Left kidney (tissue), 2 donors: ENCODE measurements around the gene SAMD11. TPM values are rescaled to one million over a fixed set of nuclear protein-coding genes. Genes with fewer than 3 reads are reported as not detected.

Experiments used
- DNase-seq: peaks from one replicate; pipeline ENCODE4 v3.0.0-alpha.2; 2013
- polyA plus RNA-seq: library from polyadenylated mRNA; unstranded; fragments of 120-200 nt; gene quantifications from one replicate; pipeline ENCODE4 v1.2.1, GENCODE V29; 2013; ENCODE audit not compliant: insufficient read length

Gene SAMD11
- polyA plus RNA-seq, 1 donor: 45.7 TPM

DNA sequence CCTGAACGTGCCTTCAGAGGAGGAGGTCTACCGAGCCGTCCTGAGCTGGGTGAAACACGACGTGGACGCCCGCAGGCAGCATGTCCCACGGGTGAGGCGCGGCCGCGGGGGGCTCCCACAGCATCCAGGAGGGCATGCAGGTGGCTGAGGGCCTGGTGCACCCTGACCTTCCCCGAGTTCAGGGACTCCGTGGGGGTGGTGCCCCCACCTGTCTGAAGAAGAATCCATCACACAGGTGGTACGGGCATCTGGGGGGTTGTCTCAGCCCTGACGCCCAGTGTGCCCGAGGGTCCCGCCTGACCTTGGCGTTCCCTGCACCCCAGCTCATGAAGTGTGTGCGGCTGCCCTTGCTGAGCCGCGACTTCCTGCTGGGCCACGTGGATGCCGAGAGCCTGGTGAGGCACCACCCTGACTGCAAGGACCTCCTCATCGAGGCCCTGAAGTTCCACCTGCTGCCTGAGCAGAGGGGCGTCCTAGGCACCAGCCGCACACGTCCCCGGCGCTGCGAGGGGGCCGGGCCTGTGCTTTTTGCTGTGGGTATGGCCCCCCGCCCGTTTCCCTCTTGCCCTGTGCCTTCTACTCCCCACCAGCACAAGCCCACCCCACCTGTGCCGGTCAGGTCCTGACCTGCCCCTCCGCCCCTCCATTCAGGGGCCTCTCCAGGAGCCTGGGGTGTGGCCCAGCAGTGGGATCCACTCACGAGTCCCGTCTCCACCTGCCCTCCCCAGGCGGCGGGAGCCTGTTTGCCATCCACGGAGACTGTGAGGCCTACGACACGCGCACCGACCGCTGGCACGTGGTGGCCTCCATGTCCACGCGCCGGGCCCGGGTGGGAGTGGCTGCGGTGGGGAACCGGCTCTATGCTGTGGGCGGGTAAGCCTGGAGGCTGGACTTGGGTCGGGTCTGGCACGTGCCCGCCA is 38.9 kb downstream of the SAMD11 start:
- DNase-seq: no peak

DNA sequence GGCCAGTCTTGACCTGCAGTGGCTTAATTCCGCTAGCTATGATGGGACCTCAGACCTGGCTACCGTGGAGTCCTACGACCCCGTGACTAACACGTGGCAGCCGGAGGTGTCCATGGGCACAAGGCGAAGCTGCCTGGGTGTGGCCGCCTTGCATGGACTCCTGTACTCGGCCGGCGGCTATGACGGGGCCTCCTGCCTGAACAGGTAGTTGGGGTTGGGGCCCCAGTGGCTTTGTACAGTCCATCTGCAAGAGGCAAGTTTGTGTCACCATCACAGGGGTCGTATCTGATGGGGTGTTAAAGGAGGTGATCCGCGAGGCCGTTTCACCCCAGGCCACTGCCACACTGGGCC is 39.6 kb downstream of the SAMD11 start:
- no peak for DNase-seq

DNA sequence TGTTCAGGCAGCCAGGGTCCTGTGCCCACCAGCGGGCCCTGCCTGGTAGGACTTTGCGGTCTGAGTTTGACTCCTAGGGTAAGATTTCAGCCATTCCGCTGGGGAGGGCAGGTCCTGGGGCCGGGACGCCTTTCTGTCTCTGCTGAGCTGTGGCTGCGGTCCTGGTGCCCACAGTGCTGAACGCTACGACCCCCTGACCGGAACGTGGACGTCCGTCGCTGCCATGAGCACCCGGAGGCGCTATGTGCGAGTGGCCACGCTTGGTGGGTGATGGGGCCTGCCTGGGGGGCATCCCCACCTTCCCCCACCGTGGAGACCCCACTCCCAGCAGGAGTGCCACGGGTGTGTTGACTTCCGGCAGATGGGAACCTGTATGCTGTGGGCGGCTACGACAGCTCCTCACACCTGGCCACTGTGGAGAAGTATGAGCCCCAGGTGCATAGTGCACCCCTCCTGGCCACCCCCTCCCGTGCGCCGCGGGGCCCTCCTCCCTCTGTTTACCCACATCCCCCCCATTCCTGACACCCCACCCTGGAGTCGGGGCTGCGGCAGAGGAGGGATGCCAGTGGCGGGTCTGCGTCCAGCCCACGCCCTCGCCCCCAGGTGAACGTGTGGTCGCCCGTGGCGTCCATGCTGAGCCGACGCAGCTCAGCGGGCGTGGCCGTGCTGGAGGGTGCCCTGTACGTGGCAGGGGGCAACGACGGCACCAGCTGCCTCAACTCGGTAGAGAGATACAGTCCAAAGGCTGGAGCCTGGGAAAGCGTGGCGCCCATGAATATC is 40.2 kb downstream of the SAMD11 start:
- DNase-seq: no peak

DNA sequence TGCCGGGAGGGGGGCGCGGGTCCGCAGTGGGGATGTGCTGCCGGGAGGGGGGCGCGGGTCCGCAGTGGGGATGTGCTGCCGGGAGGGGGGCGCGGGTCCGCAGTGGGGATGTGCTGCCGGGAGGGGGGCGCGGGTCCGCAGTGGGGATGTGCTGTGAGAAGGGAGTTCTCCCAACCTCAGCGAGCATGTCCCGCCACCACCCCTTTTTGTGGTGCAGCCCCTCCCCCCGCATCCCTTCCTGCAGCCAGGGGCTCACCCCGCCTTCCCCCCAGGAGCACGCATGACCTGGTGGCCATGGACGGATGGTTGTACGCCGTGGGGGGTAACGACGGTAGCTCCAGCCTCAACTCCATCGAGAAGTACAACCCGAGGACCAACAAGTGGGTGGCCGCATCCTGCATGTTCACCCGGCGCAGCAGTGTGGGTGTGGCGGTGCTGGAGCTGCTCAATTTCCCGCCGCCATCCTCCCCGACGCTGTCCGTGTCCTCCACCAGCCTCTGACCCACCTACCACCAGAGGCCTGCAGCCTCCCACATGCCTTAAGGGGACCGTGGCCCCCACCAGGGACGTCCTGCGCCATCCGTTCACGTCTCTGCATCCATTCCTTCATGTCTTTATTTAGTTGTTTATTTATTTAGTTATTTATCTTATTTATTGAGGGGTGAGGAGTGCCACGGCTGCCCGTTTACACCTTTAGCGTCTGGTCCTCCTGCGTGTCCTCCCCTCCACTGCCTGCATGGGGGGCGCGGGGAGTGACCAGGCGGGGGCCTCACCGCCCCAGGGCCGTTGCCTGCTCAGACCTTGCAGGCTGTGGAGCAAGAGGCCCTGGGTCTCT is 41.2 kb downstream of the SAMD11 start:
- no peak for DNase-seq

DNA sequence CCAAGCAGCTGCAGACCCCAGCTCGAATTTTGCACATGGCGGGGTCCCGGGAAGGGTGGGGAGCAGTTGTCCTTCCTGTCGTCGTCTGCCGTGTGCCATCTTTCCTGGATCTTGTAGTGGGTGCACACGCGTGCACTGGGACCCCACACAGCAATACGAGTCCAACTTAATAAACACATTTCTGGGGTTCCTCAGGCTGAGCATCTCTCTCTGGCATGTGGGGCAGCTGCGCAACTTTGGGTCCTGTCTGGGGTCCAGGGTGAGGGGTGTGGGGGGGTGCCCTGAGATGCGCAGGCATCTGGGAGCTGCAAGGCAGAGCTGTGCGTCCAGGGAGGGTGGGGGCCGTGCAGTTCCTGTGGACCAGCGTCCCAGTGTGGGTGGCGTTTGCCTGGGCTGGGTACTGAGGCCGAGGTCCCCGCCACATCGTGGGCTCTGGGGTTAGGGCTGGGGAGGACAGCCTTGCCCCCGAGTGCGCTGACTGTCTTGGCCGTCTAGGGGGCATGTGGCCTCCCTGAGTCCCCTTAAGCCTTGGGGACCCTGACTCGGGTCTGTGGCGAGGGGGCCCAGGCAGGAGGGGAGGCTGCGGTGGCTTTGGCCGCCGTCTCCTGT is 41.9 kb downstream of the SAMD11 start:
- DNase-seq: no peak

DNA sequence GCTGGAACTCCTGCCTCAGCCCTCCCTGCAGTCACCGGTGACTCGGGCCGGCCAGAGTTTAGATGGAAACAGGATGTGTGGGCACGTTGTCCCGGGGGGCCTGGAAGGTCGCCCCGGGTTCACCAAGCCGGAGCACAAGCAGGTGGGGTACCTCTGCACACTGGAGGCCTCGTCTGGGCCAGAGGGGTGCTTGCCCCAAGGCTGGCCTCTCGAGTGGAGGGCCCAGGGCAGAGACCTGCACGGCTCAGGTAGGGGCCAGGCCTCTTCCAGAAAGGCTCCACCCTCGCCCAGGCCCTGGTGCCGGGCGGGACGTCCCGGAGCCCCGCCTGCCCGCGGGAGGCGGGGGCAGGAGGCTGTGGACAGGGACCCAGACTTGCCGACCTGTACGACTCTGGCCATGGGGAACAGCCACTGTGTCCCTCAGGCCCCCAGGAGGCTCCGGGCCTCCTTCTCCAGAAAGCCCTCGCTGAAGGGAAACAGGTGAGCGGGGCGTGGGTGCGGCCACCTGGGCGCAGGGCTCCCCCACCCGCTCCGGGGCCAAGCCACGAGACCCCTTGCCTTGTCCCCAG is 42.5 kb downstream of the SAMD11 start, which contains the start of gene PLEKHN1:
TSS of gene PLEKHN1 (plus strand) at position 348 of the 569 bp plus-strand sequence. CDS start at position 398, 50 bp downstream.
- no peak for DNase-seq

DNA sequence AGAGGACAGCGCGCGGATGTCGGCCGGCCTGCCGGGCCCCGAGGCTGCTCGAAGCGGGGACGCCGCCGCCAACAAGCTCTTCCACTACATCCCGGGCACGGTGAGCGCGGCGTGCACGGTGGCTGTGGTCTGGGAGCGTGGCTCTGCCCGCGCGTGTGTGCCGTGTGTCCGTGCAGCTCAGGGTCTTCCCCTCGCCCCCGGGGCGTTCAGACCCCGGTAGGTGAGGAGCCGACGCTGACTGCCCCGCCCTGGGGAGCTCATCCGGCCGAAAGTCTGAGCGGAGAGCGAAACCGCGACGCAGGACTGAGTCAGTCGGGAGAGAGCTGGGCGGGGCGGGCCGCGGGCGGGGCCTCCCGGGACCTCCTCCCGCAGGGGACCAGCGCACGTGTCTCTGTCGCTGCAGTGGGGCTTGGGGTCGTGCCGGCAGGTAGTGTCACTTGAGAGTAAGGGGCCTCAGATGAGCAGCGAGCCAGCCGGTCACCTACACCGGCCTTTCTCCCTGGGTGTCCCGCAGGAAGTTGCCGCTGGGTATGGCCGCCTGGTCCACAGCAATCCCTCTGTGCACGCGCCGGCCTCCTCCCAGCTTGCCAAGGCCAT is 43.1 kb downstream of the SAMD11 start:
- DNase-seq: no peak

DNA sequence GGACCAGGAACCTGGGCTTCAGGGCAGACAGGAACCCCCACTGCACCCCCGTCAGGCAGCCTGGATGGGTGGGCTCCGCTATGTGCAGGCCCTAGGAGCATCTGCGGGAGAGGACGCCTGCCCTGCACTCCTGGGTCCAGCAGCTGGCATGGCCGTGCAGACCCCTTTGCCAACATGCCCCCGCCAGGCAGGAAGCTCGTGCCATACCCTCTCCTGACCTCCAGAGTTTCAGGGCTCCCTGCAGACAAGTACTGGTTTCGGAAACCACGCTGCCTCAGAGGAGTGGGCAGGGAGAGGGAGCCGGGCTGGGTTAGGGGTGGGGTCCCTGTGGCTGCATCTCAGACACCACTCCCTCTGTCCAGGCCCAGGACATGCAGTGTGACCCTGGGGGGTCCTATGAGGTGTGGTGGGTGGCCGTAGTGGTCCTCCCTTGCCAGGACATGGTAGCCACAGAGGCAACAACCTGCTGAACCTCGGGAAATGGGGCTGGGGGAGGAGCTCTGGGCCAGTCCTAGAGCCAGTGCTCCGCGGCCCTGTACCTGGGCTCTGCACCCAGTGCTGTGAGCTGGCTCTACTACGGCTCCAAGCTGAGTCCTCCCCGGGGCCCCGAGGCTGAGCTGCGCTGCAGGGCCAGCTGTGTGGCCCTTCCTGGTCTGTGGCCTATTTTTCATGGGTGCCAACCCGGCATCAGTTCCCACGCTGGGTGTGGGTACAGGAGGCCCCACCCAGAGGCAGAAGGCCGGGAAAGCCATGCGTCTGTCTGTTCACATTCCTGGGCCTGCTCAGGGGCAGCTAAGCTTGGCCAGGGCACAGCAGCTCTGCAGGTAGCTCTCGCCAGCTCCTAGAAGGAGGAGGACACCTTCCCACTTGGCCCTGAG is 44.0 kb downstream of the SAMD11 start:
- no peak for DNase-seq

DNA sequence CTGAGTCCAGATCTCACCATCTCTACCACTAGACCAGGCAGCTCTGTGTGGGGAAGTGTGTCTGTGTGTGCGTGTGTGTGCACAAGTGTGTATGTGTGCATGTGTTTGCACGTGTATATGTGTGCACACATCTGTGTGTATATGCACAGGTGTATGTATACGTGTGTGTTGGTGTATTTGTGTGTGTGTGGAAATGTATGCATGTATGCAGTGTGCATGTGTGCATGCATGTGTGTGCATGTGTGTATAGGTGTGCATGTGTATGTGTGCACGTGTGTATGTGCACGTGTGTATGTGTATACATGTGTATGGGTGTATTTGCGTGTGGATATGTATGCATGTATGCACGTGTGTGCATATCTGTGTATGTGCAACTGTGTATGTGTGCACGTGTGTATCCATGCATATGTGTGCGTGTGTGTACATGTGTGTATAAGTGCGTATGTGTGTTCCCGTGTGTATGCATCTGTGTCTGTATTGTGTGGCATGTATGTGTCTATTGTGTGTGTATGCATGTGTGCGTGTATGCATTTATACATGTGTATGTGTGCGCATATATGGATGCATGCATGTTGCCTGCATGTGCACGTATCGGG is 45.6 kb downstream of the SAMD11 start:
- no peak for DNase-seq

DNA sequence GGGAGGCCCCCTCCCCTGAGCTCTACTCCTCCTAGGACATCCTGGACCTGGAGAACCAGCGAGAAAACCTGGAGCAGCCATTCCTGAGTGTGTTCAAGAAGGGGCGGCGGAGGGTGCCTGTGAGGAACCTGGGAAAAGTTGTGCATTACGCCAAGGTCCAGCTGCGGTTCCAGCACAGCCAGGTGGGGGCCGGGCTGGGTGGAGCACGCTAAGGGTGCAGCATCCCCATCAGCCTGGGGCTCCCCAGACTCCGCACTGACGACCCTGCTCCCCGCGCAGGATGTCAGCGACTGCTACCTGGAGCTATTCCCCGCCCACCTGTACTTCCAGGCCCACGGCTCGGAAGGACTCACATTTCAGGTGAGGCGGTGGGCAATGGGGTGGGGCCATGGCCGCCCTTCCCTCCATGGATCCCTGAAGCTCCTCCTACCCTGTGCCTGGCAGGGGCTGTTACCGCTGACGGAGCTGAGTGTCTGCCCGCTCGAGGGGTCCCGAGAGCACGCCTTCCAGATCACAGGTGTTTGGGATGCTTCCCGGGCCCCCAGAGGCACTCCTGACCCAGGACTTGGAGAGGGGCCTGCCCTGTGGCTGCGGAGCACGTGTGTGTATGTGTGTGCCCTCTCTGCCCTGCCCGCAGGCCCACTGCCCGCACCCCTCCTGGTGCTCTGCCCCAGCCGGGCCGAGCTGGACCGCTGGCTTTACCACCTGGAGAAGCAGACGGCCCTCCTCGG is 46.7 kb downstream of the SAMD11 start:
- DNase-seq: no peak

DNA sequence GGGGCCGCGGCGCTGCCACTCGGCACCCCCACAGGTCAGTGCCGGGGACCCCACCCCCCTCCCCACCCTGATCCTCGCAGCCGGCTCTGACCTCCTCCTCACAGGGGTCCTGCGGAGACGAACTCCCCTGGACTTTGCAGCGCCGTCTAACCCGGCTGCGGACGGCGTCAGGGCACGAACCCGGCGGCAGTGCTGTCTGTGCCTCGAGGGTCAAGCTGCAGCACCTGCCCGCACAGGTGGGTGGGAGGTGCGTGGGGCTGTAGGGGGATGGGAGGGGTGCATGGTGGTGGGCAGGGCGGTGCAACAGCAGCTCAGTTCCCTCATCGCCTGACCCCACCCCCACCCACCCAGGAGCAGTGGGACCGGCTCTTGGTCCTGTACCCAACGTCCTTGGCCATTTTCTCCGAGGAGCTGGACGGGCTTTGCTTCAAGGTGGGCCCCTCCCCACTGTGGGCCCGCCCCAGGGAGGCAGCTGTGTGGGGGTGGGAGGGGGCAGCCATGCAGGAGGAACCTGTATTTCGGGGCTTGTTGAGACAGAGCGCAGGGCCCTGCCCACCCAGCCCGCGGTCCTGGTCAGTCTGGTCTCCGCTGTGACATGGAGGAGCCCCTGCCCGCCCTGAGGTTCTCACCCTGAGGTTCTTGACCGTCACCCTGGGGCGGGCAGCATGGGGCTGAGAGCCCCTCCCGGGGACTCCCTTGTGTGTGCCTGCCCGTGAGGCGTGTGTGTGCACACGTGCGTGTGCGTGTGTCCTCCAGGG is 47.4 kb downstream of the SAMD11 start:
- DNase-seq: no peak

DNA sequence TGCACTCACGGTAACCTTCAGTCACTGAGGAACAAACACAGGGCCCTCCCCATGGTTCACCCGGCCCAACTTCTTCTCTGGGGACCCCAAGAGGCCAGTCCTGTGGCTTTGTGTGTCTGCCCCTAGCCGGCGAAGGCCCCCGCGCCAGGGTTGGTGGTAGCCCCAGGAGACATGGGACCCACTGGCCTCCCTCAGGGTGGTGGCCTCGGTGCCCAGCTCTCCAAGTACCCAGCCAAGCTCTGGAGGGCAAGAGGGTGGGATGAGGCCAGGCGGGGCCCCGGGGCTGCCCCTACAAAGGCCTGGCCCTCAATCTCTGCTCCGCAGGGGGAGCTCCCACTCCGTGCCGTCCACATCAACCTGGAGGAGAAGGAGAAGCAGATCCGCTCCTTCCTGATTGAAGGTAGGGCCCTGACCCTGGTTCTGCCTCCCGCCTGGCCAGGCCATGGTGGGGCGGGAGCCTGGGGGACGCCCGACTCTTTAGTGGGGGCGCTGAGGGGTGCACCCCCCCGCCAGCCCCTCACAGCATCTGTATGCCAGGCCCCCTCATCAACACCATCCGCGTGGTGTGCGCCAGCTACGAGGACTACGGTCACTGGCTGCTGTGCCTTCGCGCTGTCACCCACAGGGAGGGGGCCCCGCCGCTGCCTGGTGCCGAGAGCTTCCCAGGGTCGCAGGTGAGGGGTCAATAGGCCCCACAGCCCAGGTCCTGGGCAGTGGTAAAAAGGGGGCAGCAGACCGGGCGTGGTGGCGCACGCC is 48.2 kb downstream of the SAMD11 start:
- DNase-seq: no peak

DNA sequence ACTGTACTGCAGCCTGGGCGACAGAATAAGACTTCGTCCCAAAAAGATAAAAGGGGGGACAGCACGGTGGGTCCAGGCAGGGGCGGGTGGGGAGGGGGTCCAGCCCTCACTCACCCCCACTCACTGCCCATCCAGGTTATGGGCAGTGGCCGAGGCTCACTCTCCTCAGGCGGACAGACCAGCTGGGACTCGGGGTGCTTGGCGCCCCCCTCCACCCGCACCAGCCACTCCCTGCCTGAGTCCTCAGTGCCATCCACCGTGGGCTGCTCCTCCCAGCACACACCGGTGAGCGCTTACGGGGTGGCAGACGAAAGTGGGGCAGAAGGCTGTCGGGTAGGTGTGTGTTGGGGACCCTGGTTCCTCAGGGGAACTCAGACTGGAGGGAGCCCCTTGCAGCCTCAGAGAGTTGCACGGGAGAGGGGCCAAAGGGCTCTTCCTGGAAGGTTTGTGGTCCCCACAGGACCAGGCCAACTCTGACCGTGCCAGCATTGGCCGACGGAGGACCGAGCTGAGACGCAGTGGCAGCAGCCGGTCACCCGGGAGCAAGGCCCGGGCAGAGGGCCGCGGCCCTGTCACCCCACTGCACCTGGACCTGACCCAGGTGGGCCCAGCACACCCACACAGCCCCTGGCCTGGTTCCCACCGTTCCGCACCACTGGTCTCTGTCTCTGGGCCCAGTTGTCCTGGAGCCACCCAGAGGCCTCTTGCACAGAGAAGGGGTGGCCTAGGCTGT is 49.2 kb downstream of the SAMD11 start:
- no peak for DNase-seq

DNA sequence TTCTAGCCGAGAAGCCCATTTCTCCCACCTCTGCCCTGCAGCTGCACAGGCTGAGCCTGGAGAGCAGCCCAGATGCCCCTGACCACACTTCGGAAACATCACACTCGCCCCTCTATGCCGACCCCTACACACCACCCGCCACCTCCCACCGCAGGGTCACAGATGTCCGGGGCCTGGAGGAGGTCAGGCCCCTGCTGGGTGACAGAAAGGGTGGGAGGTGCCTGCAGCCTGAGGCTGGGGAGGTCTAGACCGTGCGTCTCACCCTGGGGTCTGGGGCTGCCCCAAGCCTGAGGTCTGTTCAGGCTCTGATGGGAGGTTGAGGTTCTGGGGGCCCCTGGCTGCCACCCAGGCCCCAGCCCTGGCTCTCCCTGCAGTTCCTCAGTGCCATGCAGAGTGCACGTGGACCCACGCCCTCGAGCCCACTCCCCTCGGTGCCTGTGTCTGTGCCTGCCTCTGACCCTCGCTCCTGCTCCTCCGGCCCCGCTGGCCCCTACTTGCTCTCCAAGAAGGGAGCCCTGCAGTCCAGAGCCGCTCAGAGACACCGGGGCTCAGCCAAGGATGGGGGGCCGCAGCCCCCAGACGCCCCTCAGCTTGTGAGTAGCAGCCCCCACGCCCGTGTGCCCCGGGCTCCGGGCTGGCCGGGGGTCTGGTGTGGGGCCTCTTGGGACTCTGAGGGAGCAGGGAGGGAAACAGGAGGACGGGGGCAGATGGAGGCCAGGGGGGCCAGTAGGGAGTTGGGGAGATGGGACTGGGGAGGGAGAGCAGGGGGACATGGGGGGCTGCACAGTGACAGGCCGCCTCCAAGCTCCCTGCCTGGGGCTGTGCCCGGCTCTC is 50.0 kb downstream of the SAMD11 start:
- DNase-seq: no peak

DNA sequence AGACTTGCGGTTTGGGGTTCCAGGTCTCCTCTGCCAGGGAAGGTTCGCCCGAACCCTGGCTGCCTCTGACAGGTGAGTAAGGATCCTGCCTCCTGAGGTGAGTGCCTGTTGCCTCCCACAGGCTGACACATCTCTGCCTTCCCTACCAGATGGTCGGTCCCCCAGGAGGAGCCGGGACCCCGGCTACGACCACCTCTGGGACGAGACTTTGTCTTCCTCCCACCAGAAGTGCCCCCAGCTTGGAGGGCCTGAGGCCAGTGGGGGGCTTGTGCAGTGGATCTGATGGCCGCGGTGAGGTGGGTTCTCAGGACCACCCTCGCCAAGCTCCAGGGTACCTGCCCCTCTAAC is 50.5 kb downstream of the SAMD11 start:
- no peak for DNase-seq
